Stimulated activated naive CD8-positive, alpha-beta T cell treated with anti-CD3 and anti-CD28 coated beads, Interleukin-15, Interleukin-2, amounts not matched to agents 100 U/mL and 50 U/mL, for 24 hours (primary cell): ENCODE results near the gene TECPR2.
A peak's percentile ranks its signal among the peaks of the same experiment; 100 is the strongest.

Source experiments
- ATAC-seq: fragments of 150-1000 bp; cut with Tn5 transposase; one replicate; pipeline ENCODE4 v1.10.0; 2021
- DNase-seq: peaks from one replicate; pipeline ENCODE4 v3.0.0; 2021

Gene TECPR2

GRCh38 chr14:102373110-102373509 lies 10.4 kb downstream of the TECPR2 start:
- DNase-seq (no peak), ATAC-seq (no peak)

- DNase-seq (no peak), ATAC-seq (no peak)
Observed at GRCh38 chr14:102374264-102374663, 11.5 kb downstream of the TECPR2 start.

- peak; percentile 81 for ATAC-seq
- peak; percentile 9 for DNase-seq
Observed at GRCh38 chr14:102375119-102375518, 12.4 kb downstream of the TECPR2 start.

- ATAC-seq (no peak), DNase-seq (no peak)
Observed at GRCh38 chr14:102377696-102378095, 15.0 kb downstream of the TECPR2 start.

- DNase-seq: no peak
- ATAC-seq: no peak
Observed at GRCh38 chr14:102378830-102379229, 16.1 kb downstream of the TECPR2 start.

GRCh38 chr14:102387086-102387485 lies 24.3 kb downstream of the TECPR2 start:
- ATAC-seq: no peak
- DNase-seq: no peak

GRCh38 chr14:102389246-102389645 lies 26.5 kb downstream of the TECPR2 start:
- DNase-seq: no peak
- no peak for ATAC-seq

- no peak for ATAC-seq
Observed at GRCh38 chr14:102390064-102390855, 27.5 kb downstream of the TECPR2 start.

GRCh38 chr14:102392506-102392905 lies 29.8 kb downstream of the TECPR2 start:
- no peak for ATAC-seq
- no peak for DNase-seq

More at GRCh38 chr14:102390064-102390855, 27.5 kb downstream of the TECPR2 start:
- DNase-seq: no peak

DNA sequence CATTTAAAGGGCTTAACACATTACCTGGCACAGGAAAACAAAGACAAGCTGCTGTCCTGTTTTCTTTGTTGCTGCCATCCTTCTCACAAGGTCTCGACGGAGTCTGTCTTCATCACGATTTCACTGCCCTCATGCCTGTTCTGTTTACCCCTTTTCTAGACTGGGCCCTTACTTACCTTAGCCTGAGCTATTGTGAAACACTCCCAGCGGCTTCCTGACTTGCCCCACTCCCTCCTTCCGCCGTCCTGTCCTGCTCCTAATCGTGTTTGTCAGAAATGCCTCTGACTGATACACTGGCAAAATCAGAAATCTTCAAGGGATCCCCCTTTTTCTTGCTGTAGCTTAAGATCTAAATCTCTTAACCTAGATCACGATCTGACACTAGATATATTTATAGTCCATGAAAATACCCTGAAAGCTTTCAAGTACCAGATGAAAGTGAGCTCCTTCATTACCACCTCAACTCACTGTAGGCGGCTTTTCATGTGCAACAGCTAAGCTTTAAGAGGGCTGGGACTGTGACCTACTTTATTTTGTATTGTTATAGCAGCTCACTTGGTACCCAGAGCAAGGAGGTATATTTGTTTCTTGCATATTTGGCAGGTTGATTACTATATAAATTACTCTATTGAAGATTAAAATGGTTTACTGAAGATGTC lies 32.1 kb downstream of the TECPR2 start:
- DNase-seq (peak; percentile 10), ATAC-seq (no peak)

- no peak for ATAC-seq
- DNase-seq: no peak
Observed at GRCh38 chr14:102396521-102396920, 33.8 kb downstream of the TECPR2 start.

DNA sequence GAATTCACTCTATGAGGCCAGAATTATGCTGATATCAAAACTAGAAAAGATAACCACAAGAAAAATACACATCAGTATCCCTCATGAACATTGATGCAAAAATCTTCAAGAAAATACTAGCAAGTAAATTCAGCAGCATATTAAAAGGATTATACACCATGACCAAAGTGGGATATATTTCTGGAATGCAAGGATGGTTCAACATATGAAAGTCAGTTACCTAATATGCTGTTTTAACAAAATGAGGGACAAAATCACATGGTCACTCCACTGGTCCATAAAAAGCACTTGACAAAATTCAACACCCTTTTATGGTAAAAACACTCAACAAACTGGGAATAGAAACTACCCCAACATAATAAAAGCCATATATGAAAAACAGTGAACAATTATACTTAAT lies 40.3 kb downstream of the TECPR2 start:
- DNase-seq: no peak
- no peak for ATAC-seq

DNA sequence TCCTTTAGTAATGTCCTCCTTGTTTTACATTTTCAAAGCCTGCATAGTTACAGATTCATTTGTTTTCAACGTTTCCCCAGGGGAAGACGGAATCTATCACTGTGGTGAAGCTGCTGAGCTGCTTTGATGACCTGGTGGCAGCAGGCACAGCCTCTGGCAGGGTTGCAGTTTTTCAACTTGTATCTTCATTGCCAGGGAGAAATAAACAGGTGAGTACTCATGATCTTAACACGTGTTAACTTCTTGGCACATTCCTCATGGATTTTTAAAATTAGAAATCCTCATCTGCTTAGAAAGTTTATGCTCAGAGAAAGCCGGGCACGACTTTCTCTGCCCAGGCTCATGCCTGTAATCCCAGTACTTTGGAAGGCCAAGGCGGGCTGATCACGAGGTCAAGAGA lies 44.5 kb downstream of the TECPR2 start:
- no peak for ATAC-seq
- no peak for DNase-seq

GRCh38 chr14:102408724-102409123 lies 46.0 kb downstream of the TECPR2 start:
- DNase-seq (no peak), ATAC-seq (no peak)

- no peak for ATAC-seq
- DNase-seq: no peak
Observed at GRCh38 chr14:102415671-102416070, 52.9 kb downstream of the TECPR2 start.

DNA sequence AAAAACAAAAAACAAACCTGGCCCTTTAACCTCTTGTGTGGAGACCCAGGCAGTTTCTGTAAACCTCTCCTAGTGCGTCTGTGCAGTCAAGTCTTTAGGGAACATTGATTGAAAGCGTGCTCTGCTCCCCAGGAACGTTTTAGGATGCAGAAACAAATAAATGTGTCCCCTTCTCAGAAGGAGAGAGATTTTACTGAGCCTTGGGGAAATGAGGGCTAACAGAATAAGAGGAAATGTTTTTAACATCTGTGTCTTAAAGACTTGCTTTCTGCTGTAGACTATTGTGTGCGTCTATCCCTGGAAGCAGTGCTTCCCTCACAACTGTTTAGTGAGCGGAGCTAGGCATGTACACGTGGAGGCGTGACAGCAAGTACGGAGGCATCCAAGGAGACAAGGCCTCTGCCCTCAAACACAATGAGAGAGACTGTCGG lies 54.3 kb downstream of the TECPR2 start:
- ATAC-seq (no peak), DNase-seq (no peak)

DNA sequence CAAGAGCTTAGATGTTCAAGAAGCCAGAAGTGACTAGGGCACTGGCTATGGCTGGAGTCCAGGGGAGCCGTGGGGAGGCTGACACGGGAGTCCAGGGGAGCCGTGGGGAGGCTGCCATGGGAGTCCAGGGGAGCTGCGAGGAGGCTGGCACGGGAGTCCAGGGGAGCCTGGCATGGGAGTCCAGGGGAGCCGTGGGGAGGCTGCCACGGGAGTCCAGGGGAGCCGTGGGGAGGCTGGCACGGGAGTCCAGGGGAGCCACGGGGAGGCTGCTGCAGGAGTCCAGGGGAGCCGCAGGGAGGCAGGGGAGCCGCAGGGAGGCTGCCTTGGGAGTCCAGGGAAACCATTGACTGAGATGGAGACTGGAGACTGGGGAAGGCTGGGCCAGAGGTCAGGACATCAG lies 54.9 kb downstream of the TECPR2 start:
- no peak for DNase-seq
- ATAC-seq: no peak

DNA sequence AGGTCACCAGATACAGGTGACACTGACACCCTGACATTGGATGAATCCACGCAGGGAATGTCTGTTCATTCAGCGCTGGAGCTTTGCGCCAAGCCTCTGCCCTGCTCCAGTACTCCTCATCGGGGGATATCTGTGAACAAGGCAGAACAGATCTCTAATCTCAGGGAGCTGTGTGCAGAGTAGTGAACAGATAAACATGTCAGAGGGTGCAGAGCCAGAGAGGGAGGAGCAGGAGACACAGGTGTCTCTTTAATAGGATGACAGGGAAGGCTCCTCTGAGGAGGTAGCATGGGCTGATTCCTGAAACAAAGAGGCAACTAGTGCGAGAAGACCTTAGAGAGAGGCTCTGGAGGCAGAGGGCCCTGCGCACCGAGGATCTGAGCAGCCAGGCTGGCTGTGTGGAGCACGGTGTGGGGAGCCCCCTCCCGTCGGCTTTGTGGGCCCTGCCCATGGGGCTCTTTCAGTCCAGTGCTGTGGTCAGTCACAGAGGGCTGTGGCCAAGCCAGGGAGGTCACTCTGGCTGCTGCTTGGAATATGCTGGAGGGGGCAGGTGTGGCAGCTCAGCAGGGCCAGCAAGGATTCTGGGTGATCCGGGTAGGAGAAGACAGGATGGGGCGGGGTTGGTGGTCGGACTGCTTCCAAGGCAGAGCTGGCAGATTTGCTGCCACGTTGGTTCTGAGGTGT lies 55.6 kb downstream of the TECPR2 start:
- DNase-seq: no peak
- no peak for ATAC-seq

- no peak for DNase-seq
- no peak for ATAC-seq
Observed at GRCh38 chr14:102418853-102419240, 56.1 kb downstream of the TECPR2 start.

DNA sequence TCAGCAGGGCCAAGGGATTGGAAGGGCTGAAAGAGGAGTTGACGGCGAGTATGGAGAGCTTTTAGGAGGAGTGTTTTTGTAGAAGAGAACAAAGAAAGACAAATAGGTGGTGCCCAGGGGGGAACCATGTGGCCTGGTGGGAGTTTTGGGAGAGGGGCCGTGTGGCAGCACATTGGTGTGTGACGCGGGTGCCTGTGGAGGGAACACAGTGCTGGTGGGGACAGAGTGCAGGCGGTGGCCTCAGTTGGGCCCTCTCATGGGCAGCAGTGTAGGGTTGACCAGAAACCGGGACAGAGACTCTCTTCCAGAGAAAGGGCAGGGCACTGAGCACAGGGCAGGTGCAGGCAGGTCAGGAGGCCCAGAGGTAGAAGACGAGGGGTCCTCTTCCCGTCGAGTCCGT lies 56.5 kb downstream of the TECPR2 start:
- no peak for DNase-seq
- no peak for ATAC-seq

DNA sequence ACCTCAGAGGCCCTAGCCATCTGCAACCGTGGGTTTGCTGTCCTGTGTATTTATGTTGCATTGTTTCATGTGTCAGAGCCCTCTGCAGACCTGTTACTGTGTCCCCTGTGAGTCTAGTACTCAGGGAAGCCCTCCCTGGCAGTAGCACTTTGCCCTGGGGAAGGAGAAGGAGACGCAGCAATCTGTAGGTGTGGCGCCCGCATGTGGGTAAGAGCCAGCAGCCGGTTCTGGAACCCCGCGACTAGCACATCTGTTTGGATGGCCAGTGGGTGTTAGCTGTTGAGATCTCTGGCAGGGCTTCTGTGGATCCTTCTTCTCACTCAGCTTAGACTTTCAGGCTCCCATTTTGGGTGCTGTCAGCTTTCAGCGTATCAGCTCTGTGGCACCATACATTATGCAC lies 57.0 kb downstream of the TECPR2 start:
- no peak for DNase-seq
- ATAC-seq: no peak

DNA sequence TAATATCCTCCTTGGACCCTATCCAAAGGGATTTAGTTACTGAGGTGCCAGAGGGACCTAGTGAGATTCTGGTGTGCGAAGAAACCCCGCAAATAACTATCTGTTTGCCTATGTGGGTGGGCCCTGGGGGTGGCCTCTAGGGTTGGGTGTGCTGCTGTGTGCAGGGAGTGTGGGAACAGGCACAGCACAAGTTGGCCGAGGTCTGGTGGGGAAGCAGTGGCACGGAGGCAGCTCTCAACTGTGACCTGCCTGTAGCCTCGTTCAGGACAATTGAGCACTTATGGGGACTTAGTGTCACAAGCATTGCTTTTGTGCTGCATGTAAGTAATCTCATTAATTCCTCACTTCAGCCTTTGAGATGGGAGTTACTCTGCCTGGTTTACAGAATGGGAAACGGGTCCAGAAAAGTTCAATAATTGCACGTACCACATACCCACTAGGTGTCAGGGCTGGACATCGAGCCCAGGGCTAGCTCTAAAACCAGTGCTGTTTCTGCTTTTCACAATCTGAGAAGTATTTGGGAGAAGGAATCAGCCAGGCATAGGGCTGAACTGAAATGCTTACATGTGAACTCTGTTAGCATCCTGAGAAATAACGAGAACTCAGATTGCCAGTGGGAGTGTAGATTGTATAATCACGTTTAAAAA lies 58.8 kb downstream of the TECPR2 start:
- ATAC-seq: no peak
- DNase-seq: no peak

DNA sequence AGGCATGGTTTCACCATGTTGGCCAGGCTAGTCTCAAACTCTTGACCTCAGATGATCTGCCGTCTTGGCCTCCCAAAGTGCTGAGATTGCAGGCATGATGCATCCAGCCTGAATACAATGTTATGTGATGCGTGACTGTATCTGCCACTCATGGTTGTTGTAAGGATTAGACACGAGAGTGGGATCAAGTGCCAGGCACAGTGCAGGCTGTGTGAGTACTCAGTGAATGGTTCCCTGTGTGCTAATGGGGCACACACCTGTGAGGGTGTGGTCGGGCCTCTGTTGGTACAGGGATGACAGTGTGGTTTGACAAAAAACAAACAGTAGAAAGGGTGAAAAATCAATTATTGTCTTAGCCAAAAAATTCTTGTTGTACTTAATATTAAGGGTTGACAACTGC lies 61.8 kb downstream of the TECPR2 start:
- DNase-seq (no peak), ATAC-seq (no peak)
